GM18502 (cell line): ENCODE measurements around the gene ZFYVE26.

ENCODE experiments used
- ATAC-seq: cut with Tn5 transposase; IDR thresholded peaks from one replicate; pipeline ENCODE4 v1.9.1; 2021; ENCODE audit warnings: mild to moderate bottlenecking; ENCODE audit not compliant: unreplicated experiment, poor library complexity

Gene ZFYVE26

GRCh38 chr14:67817750-67818438 lies 1.5 kb upstream of the ZFYVE26 start:
- ATAC-seq, result no peak

GRCh38 chr14:67815573-67816225 lies 691 bp downstream of the ZFYVE26 start:
- ATAC-seq, result no peak

GRCh38 chr14:67814821-67815220 lies 1.6 kb downstream of the ZFYVE26 start:
- ATAC-seq, result no peak

- ATAC-seq, result no peak
Measured at GRCh38 chr14:67806246-67806645, 10.1 kb downstream of the ZFYVE26 start.

GRCh38 chr14:67800743-67801142 lies 15.6 kb downstream of the ZFYVE26 start:
- no peak for ATAC-seq

- ATAC-seq, result no peak
Measured at GRCh38 chr14:67798731-67799130, 17.7 kb downstream of the ZFYVE26 start.

GRCh38 chr14:67787673-67788072 lies 28.7 kb downstream of the ZFYVE26 start:
- no peak for ATAC-seq

GRCh38 chr14:67785270-67786109 lies 30.9 kb downstream of the ZFYVE26 start:
- ATAC-seq, result no peak

- no peak for ATAC-seq
Measured at GRCh38 chr14:67784244-67784823, 32.1 kb downstream of the ZFYVE26 start.

GRCh38 chr14:67782090-67782489 lies 34.3 kb downstream of the ZFYVE26 start:
- ATAC-seq, result no peak

GRCh38 chr14:67778792-67779191 lies 37.6 kb downstream of the ZFYVE26 start:
- ATAC-seq, result no peak

- no peak for ATAC-seq
Measured at GRCh38 chr14:67776653-67777322, 39.6 kb downstream of the ZFYVE26 start.

GRCh38 chr14:67773844-67774377 lies 42.5 kb downstream of the ZFYVE26 start:
- no peak for ATAC-seq

- no peak for ATAC-seq
Measured at GRCh38 chr14:67768219-67768618, 48.2 kb downstream of the ZFYVE26 start.

GRCh38 chr14:67766035-67766680 lies 50.2 kb downstream of the ZFYVE26 start:
- ATAC-seq, result no peak

- ATAC-seq, result no peak
Measured at GRCh38 chr14:67765192-67765834, 51.1 kb downstream of the ZFYVE26 start.

GRCh38 chr14:67764496-67764895 lies 51.9 kb downstream of the ZFYVE26 start:
- ATAC-seq, result no peak

GRCh38 chr14:67763158-67763822 lies 53.1 kb downstream of the ZFYVE26 start:
- no peak for ATAC-seq

- no peak for ATAC-seq
Measured at GRCh38 chr14:67762051-67762450, 54.3 kb downstream of the ZFYVE26 start.
